Cortex of kidney (tissue), 1 donor: ENCODE measurements around the gene SEL1L3.

ENCODE experiments used
- DNase-seq: peaks from one replicate; lab custom pipeline; 2025; lab: John Stamatoyannopoulos, UW

SEL1L3 gene

DNA sequence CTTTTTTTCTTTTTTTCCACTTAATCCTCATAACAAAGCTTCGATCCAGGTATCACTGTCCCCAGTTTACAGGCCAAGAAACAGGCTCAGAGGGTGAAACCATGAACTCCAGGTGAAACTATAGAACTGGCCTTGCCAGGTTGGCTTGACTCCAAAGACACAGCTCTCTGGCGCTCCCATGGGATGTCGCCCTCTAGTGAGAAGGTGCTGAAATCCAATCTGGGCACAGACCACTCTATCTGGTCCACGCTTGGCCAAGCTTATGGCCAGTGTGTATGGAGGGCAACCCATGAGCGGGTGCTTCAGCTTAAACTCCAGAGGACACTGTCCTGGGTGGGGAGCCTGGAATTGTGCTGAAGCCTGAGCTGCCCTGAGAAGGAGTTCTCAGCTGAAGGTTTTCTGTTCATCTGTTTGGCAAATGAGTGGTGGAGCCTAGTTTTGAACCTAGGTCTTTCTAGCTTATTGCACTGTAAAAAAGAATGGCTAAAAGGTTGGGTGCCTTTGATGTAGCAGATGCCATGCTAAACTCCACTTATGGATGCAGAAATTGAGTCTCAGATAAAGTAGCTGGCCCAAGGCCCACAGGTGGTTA, 70.5 kb downstream of the SEL1L3 start:
- DNase-seq, result no peak

DNA sequence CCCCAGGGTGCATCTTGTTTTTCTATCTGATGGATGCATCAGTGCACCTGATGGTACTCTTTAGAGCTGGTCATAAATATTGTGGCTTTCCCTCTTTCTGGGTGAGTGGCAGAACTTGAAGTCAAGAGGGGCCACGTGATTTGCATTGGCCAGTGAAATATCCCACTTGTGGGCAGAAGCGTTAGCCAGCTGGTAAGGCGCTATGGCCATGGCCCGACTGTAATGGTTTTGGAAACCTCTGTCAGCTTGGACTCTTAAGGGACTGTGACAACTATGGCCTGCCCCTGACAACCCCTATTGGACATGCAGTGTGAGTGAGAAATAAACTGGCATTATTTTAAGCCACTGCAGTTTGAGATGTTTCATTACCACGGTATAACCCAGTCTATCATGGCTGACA, 72.8 kb downstream of the SEL1L3 start:
- no peak for DNase-seq

DNA sequence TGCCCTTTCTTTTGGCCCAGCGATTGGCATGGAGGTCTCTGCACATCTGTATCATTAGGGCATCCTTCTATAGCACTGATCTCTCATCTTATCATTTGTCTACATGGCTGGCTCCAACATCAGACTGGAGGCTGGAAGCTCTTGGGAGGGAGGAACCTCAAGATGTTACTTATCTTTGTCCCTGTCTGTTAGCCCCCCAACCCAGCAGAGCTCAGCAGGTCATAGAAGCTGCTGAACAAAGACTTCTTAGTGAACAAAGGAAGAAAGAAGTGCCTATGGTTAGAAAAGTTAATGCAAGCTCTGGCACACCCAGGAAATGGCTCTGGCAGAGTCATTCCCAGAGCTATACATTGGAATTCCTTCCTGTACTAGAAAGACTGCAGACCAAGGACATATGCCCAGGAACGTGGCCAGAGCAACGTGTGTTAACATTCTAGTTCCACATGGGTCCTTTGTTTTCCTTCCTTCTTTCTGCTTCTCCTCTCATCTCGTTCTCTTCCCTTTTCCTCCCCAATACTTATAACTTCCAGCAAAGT, 74.0 kb downstream of the SEL1L3 start:
- no peak for DNase-seq

DNA sequence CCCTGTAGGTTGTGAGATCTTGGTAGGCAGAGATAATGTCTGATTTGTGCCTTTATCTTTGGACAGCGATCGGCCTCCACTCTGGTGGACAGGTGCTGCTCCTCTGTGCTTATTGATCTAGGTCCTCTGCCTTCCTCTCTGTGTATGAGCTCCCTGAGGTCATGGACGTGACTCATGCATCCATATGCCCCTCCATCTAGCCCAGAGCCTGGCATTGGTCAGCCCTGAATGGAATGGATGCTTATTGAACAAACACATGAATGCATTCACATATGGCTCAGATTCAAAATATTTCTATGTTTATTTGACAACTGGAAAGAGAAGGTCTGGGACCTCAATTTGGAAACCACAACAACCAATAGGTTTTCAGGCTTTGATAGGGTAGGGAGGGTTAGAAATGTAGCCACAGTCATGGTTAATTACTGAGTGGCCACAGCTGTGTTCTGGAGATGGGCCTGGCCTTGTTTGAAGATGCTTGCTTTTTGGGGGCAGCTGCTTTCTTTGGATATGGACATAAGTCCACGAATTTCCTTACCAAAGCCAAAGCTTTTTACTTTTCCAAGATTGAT, 76.2 kb downstream of the SEL1L3 start:
- no peak for DNase-seq

DNA sequence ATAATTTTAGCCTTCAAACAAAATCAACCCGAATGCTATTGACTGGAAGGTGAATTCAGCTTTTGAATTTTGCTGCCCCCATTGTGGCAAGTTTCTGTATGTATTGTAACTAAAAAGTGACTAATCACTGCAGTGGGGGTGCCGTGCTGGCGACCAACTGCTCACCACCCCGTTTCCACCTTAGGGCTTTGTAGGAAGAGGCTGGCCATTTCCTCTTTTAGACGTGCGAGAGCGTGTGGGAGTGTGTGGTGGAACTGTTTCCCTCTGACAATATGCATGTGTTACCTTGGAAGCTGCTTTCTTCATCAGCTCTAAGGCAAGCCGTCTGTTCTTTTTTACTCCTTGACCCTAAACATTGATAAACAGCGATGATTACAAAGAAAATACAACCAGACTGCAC, 78.8 kb downstream of the SEL1L3 start:
- no peak for DNase-seq

DNA sequence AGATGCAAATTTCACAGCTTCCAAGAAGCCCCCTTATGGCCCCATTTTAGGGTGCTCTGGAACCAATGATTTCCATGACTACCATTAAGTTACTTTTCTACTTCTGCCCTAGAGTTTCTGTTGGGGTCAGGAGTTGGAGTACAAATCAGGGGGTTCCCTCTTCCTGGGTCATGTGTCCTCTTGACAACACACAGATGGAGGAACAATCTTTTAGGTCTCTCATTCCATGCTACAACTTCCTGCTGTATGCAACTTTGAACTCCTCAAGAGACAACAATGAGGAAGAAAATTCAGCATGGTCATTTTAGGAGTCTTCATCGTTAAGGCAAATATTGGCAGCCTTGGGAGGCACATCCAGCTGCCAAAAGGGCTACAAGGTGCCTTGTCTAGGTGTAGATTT, 79.7 kb downstream of the SEL1L3 start:
- DNase-seq, result no peak

DNA sequence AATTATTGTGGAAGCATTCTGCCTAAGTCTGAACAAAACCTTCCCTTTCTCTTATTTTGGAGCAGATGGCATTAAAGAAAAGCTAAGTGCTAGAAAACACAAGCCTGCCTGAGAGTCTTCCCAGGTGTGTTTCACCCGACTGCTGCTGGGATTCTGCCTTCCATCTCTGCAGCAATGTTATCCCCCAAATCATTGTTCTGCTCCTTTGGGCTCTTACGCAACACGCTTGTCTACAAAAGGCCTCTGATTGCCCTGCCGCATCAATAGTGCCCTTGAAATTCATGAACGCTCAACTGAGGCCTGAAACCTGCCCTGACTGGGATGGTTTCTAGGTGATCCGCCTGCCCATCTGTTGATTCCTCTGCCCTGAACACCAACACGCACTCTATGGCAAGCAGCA, 80.3 kb downstream of the SEL1L3 start:
- no peak for DNase-seq

DNA sequence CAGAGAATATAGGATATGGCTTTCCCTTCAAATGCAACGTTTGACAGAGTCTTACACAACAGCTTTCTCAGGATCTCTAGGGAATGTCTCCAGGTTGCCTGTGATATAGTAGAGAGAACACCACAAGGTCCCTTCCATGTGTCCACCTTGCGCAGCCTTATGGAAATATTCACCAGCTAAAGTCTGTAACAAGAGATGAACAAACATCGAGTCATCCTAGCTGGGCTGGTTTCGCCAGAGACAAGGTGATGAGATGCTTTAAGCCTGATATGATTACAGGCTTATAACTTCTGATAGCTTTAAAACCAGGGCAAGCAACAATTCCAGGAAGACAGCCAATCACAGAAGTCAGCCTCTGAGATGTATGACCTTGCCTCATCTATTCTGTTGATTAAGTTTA, 83.8 kb downstream of the SEL1L3 start:
- DNase-seq, result no peak

DNA sequence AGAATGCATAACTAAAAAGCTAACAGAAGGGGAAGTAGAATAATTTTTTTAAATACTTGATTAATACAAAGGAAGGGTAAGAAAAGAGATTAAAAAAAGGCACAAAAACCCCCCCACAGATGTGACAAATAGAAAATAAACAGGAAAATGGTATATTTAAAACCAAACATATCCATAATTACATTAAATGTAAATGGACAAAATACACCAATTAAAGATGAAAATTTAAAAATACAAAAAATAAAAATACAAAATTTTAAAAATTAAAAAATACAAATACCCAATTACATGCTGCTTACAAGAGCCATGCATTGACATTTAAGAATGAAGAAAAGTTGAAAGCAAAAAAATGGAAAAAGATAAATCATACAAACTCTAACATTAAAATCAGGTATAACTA, 86.0 kb downstream of the SEL1L3 start:
- no peak for DNase-seq

DNA sequence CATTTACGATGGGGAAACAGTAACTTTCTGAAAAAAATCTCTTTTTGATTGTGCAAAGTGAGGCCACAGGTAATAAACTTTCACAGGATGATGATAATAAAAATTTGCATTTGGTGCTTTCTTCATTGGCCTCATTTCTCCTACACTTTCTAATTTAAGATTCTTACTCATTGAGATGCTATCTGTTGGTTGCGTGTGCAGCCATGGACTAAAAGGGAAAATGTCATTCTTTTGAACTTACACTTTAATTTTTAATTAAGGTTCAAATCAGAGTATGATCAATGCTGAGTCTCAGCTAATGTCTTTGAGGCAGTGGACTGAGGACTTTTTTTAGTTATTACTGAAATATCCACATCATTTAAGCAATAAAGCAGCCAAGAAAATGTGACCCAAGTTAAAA, 87.6 kb downstream of the SEL1L3 start:
- no peak for DNase-seq

DNA sequence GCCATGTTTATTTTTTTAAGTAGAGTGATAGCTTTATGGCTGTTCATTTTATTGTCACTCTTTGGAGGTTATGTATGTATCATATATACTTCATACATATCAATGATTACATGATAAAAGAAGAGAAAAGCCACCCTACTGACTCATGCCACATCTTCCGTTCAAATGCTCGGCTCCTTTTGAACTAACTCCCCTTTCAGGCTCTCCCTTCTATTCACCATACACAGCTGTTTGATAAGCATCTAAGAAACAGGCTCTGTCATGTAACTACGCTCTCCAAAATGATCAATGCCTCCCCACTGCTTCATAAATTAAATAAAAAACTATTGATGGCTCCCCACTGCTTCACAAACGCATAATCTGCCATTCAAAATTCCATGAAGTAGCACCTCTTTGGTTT, 89.4 kb downstream of the SEL1L3 start:
- no peak for DNase-seq

DNA sequence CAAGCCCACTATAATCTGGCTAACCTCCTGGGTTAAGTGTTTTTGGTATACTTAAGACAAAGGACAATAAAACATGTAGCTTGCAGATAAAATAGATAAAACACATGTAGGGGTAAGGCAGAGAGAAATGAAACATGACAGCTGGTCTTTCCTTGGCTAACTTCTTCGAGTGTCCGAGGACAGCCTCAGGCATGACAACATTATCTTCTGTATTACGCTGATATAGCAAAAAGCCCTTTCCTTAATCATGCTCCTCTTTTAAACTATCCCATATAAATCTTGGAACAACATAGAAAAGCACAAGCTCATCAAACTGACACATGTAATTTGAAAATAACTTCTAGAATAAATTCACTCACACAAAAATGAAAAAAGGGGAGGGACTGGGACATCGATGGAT, 91.1 kb downstream of the SEL1L3 start:
- DNase-seq, result no peak

DNA sequence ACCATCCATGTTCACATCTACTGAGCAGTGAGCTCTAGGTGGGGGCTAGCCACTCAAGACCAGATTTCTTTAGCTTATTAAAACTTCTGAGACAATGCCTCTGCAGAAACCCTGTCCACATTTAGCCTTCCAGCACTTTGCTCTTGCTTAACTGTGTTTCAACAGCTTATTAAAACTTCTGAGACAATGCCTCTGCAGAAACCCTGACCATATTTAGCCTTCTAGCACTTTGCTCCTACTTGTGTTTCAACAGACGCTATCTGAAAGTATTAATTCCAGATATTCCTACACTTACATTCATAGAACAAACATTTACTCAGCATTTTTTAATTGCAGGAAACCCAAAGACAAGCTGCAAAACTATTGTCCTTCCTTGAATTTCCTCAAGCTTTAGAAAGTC, 91.9 kb downstream of the SEL1L3 start:
- no peak for DNase-seq

DNA sequence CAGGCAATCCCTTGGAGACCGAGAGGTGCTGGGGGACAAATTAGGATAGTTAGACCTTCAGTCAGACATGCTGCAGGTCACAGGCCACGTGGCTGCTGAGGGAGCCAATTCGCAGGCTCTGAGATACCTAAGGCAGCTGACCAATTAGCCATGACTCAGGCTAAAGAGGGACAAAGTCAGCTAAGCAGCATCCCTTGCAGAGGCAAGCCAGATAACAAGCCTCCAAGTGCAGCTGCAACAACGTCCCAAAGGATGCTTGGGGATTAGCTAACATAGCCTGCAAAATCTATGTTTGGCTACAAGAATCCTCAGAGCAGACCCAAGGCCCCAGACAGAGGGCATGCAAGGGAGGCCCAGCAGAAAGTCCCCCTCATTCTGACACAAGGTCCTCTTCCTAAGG, 93.5 kb downstream of the SEL1L3 start:
- DNase-seq, result no peak

DNA sequence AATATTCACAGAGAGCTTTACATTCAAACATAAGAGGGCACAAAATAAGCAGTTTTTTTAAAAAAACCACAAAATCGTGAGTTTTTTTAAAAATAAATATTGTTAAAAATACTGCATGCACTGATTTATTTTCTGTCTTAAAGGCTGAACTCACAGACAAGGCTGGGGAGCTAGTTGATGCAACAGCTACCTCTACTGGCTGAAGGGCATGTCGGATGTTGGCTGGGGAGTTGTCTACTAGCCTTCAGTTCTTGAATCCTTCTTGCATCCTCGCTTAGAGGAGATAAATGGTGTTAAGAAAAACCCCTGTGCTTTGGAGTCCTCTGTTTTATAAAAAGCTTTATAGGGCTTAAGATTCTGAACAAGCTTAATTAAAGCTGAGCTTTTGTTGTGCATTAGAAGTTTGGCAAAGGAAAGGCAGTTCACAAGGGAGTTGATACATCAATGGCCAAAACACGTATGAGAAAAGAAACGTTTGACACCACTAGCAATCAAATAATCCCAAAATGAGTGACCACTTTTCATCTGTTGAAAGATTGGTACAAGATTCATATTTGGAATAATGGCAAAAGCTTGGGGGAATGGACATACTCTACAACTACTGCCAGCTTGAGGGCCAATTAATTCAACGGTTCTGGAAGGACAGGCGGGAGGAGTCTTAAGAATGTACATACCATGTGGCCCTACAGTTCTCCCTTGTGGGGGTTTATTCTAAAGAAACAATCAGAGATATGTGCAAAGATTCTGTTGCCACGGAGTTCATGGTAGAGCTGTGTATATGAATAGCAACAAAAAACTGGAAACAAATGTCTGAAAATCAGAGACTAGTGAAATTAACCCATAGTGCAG, 94.7 kb downstream of the SEL1L3 start:
- DNase-seq, result no peak

DNA sequence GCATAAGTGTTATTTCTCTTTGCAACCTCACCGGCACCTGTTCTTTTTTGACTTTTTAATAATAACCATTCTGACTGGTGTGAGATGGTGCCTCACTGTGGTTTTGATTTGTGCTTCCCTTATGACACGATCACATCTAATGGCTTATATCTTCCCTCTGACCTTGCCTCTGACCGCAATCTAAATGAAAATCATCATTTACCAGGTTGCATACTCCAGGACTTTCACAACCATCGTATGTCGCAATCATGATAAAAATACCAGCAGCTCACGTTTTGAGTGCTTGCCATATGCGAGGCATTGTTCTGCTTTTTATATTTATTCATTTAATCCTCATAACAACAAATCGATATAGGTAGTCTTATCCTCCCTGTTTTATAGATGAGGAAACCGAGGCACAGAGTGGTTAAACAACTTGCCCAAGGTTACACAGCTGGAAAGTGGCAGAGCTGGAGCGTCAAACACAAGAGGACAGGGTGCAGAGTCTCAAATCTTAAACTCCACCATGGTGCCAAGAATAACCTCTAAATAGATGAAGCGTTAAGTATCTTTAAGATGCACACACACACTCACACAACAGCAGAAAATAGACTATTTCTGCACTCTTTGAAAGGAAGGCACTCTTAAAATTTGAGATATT, 102.2 kb downstream of the SEL1L3 start:
- no peak for DNase-seq

DNA sequence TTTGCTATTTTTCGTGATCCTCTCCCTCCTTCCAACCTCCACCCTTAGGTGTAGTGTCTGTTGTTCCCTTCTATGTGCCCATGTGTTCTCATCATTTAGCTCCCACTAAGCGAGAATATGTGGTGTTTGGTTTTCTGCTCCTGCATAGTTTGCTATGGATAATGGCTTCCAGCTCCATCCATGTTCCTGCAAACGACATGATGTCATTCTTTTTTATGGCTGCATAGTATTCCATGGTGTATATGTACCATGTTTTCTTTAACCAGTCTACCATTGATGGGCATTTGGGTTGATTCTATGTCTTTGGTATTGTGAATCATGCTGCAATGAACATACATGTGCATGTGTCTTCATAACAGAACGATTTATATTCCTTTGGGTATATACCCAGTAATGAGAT, 102.7 kb downstream of the SEL1L3 start:
- DNase-seq, result no peak

DNA sequence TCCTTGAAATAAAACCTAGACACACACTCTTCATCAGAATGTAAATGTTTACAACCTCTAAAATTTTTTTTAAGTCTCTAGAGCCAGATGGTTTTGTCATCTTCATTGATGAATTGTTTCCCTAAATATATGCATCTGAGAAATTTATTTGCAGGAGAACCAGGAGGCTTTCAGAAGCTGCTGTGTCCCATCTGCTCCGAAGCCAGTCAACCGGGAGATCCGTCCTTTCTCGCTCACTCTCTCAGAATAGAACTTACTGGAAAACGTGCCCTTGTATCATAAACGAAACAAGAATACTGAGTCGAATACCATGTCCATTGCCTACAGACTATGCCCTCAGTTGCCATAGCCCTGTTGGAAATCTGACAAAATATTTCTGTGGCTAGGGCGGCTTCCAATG, 103.7 kb downstream of the SEL1L3 start:
- DNase-seq, result no peak

DNA sequence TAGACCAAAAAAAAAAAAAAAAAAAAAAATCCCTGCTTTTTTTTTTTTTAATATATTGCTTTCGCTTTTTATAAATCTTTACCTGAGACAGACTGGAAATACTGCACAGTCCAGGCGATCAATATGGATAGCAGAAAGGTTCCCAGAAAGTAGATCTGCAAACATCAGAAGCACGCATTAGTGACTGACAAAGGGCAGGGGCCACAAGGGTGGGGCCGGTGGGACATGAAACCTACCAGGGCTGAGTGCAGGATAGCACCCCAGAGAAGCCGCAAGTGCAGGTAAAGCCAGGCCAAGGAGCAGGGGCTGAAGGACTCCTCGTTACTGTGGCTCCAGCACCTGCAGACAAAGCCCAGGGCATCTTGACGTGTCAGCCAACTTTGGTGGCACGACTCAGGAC, 105.3 kb downstream of the SEL1L3 start:
- no peak for DNase-seq

DNA sequence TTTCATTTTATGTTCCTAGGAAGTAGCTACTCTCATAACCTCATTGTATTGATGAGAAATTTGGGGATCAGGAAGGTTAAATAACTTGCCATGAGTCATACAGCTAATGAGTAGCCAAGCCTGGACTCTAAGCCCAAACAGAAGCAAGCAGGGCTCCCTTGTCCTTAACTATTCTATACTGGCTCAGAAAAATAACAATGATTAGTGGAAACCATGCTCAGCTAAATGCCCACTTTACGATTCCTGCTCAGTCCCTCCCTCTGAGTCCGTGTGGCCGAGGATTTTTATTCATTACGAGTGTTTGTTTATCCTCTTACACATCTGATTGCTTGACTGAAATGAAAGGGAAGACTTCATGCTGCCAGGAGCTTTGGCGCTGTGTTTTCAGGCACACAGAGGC, 106.3 kb downstream of the SEL1L3 start:
- DNase-seq, result no peak

DNA sequence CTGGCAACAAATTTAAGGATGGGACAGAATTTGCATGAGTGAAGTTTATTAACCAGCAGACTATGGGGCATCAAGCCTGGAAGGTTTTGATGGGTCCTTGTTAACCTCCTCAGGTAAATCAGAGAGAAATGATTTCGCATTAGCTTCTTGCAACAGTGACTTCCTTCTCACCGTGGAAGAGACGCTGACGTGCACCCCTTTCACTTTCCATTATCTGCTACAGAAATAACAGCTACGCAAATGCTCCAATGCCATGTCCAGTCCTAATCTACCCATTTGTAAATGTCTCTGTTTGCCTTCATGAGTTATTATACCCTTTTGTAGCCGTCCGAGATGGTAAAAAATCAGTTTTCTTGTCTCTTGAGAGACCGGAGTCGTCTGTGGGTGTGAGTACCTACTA, 106.9 kb downstream of the SEL1L3 start:
- no peak for DNase-seq

DNA sequence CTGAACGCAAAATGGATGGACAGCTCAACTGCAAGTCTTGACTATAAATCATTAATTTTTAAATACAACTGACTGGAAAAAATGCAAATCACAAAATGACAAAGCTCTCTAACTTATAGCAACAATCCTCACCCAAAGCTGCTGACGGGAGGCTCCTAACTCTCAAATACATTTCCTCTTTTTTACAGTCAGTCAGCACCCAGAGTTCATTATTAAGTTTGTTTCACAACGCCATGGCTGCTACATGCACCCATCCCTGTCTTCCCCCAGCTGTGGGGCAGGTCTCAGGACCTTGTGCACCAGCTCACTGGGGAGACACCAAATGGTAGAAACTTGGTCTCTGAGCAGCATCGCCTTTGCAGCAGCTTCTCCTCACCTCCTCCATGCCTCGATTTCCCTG, 109.5 kb downstream of the SEL1L3 start:
- no peak for DNase-seq

DNA sequence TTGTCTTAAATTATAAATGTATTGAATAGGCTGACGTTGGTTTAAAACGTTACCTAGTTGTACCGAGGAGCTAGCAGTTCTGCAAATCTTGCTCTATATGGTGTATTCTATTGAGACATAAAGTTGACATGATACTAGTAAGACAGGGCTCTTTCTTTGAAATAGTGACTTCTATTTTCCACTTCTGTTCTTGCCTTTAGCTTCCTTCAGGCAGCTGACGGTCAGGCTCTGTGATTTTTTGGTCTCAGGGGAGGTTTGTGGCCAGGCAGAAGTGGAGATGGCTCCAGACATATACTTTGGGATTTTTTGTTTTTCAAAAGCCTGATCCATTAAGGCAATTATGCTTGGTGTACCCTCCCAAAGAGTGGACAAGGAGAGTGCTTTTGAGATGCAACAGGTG, 111.9 kb downstream of the SEL1L3 start:
- no peak for DNase-seq
